GM12878 (cell line): ENCODE measurements around the gene MARCHF9.

Experiments used
- SIN3A ChIP-seq: IDR thresholded peaks from 2 replicates; pipeline ENCODE4 v1.6.1; 2012; ENCODE audit warnings: low read depth, low read length, improper control_type of control experiment
- ZNF24 ChIP-seq: fragments of 450-650 bp; IDR thresholded peaks from 2 replicates; pipeline ENCODE4 v1.6.1; 2017; ENCODE audit warnings: antibody characterized with exemption, mild to moderate bottlenecking
- TF ChIP-seq, protein P1 (sequence below), 3 experiments: IDR thresholded peaks in 2 of 3; conservative IDR thresholded peaks in 1 of 3; 2 replicates each; pipeline ENCODE4 v1.5.1; 2011; ENCODE audit warnings: low read depth in 3 of 3, low read length in 3 of 3, mild to moderate bottlenecking in 3 of 3, control low read depth in 2 of 3, moderate library complexity in 2 of 3, inconsistent platforms in 1 of 3, mixed read lengths in 1 of 3; ENCODE audit not compliant: control insufficient read depth in 2 of 3, insufficient read depth in 1 of 3; ENCODE audit errors: extremely low read depth in 1 of 3

DNA sequence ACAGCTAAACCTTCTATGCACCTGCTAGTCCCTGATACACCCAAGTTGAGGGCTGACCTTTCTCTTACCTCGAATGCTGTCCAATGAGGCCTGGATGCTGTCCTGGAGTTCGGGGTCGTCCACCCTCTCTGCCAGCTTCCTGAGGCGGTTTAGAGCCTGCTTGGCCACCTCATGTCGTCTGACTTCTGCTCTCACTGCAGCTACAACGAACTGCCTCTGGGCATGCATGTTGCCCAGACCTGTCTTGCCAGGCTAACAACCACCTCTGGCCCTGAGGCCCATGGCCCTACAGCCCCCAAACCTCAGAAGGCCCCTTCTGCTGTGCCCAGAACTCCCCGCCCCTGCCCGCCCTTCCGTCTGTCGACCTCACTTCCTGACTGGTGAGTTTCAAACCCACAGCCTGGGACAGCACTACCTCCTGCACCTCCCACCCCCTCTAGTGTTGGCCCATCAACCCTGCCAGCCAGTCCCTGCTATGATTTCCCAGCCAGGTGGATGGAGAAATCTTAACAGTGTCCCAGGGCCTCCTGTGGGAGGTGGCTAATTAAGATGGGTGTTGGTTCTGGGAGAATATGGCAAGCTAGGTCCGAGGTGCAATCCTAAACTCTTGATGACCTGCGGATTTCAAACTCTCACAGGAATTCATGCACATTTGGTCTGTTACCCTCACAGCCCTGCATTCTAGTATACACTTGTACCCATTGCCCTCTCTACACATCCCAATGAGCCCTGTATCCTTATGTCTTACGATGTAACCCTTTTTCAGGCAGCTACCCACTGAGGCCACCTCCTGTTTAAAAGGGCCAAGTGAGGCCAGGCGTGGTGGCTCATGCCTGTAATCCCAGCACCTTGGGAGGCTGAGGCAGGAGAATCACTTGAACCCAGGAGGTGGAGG lies 12.8 kb upstream of the MARCHF9 start:
- TF ChIP-seq, protein P1, sequence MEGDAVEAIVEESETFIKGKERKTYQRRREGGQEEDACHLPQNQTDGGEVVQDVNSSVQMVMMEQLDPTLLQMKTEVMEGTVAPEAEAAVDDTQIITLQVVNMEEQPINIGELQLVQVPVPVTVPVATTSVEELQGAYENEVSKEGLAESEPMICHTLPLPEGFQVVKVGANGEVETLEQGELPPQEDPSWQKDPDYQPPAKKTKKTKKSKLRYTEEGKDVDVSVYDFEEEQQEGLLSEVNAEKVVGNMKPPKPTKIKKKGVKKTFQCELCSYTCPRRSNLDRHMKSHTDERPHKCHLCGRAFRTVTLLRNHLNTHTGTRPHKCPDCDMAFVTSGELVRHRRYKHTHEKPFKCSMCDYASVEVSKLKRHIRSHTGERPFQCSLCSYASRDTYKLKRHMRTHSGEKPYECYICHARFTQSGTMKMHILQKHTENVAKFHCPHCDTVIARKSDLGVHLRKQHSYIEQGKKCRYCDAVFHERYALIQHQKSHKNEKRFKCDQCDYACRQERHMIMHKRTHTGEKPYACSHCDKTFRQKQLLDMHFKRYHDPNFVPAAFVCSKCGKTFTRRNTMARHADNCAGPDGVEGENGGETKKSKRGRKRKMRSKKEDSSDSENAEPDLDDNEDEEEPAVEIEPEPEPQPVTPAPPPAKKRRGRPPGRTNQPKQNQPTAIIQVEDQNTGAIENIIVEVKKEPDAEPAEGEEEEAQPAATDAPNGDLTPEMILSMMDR (IDR thresholded peaks at IDR 0.05 in 2 of 3, conservative IDR thresholded peaks at IDR 0.05 in 1 of 3; ENCODE audit: control insufficient read depth in 2 of 3, extremely low read depth in 1 of 3, insufficient read depth in 1 of 3, low read depth in 3 of 3, low read length in 3 of 3) = peak; percentile 69 to 81 (median 76)
- TF ChIP-seq ZNF24 (no peak), SIN3A (no peak)
